H1 (cell line): ENCODE data around the gene FAR1. TPM values are rescaled to one million over a fixed set of nuclear protein-coding genes. Genes with fewer than 3 reads are reported as not detected.

Source experiments
- CTCF ChIA-PET: fragments of 300-600 bp; sonication (Branson Sonifier 250); formaldehyde crosslinking; loops from one replicate; lab custom pipeline; 2021; ENCODE audit not compliant: partially characterized antibody; lab: Charles Lee
- POLR2A ChIA-PET: fragments of 300-600 bp; sonication (Branson Sonifier 250); formaldehyde crosslinking; loops from one replicate; lab custom pipeline; 2021; ENCODE audit warnings: inconsistent platforms; ENCODE audit not compliant: partially characterized antibody; lab: Charles Lee
- DNase-seq, 2 experiments: peaks; one replicate each; pipeline versions ENCODE4 v3.0.0 to v3.0.0-alpha.2; 2010 to 2022; ENCODE audit warnings: low spot score in 2 of 2, low read depth in 1 of 2, mixed read lengths in 1 of 2
- FAIRE-seq: peaks from 2 replicates; lab custom pipeline; 2011; peaks lifted over from hg19 to GRCh38; lab: Jason Lieb, UNC
- H2AFZ ChIP-seq: 2 replicates; pipeline ENCODE4 v1.8.1; 2012; ENCODE audit warnings: low read length, inconsistent platforms
- H2AK5ac ChIP-seq: 2 replicates; pipeline ENCODE4 v1.6.1; 2013; ENCODE audit warnings: low read depth, low read length
- H2BK120ac ChIP-seq: replicated peaks from 2 replicates; pipeline ENCODE3; 2013; ENCODE audit warnings: low read depth, low read length, inconsistent platforms
- H2BK12ac ChIP-seq: 2 replicates; pipeline ENCODE4 v1.6.1; 2013; ENCODE audit warnings: low read depth, low read length
- H2BK15ac ChIP-seq: 2 replicates; pipeline ENCODE4 v1.6.1; 2013; ENCODE audit warnings: low read length
- H2BK20ac ChIP-seq: 2 replicates; pipeline ENCODE4 v1.6.1; 2013; ENCODE audit warnings: low read length
- H2BK5ac ChIP-seq: 2 replicates; pipeline ENCODE4 v1.6.1; 2013; ENCODE audit warnings: low read depth, low read length
- H3K14ac ChIP-seq: 2 replicates; pipeline ENCODE4 v1.6.1; 2013; ENCODE audit warnings: inconsistent platforms; ENCODE audit not compliant: insufficient read length
- H3K18ac ChIP-seq: 2 replicates; pipeline ENCODE4 v1.6.1; 2013; ENCODE audit warnings: low read length; ENCODE audit errors: extremely low read depth
- H3K23ac ChIP-seq: 2 replicates; pipeline ENCODE4 v1.6.1; 2013; ENCODE audit warnings: inconsistent platforms; ENCODE audit not compliant: insufficient read length
- H3K23me2 ChIP-seq: 2 replicates; pipeline ENCODE4 v1.6.1; 2013; ENCODE audit warnings: low read depth, low read length
- H3K27ac ChIP-seq: 2 replicates; pipeline ENCODE4 v1.6.1; 2011; ENCODE audit warnings: low read depth, low read length, inconsistent platforms
- H3K27me3 ChIP-seq, 4 experiments: replicated peaks in 1 of 4; 1 replicate in 1 of 4; 2 replicates in 3 of 4; pipeline versions ENCODE4 v1.6.1 to v1.8.1; 2011 to 2013; ENCODE audit warnings: low read length in 3 of 4, mild to moderate bottlenecking in 3 of 4, inconsistent platforms in 2 of 4, mixed read lengths in 2 of 4, moderate library complexity in 1 of 4; ENCODE audit not compliant: control insufficient read depth in 3 of 4, insufficient read depth in 3 of 4; ENCODE audit errors: extremely low read depth in 1 of 4
- H3K36me3 ChIP-seq, 4 experiments: 2 replicates each; pipeline versions ENCODE4 v1.6.1 to v1.8.1; 2011 to 2013; ENCODE audit warnings: mild to moderate bottlenecking in 4 of 4, low read length in 3 of 4, moderate library complexity in 2 of 4, control low read depth in 1 of 4, inconsistent platforms in 1 of 4; ENCODE audit not compliant: insufficient read depth in 4 of 4, control insufficient read depth in 2 of 4
- H3K4ac ChIP-seq: replicated peaks from 2 replicates; pipeline ENCODE3; 2013; ENCODE audit warnings: low read length, low read depth, mixed read lengths, inconsistent platforms; ENCODE audit not compliant: insufficient read length
- H3K4me1 ChIP-seq, 4 experiments: replicated peaks in 1 of 4; 1 replicate in 1 of 4; 2 replicates in 3 of 4; pipeline versions ENCODE4 v1.6.1 to v1.8.1; 2011 to 2013; ENCODE audit warnings: low read length in 3 of 4, inconsistent platforms in 2 of 4, mixed read lengths in 1 of 4; ENCODE audit not compliant: insufficient read depth in 4 of 4, control insufficient read depth in 3 of 4
- H3K4me2 ChIP-seq, 2 experiments: 2 replicates each; pipeline versions ENCODE4 v1.6.1 to v1.8.1; 2011 to 2013; ENCODE audit warnings: low read depth in 2 of 2, low read length in 2 of 2, control low read depth in 1 of 2, inconsistent platforms in 1 of 2, mild to moderate bottlenecking in 1 of 2; ENCODE audit not compliant: insufficient read depth in 1 of 2
- H3K4me3 ChIP-seq, 4 experiments: fragments of 200-600, 300-600 bp in 1 of 4; sonication (generic), shearing (Covaris generic), sonication (Bioruptor Twin) in 1 of 4; 2 replicates each; pipeline versions ENCODE4 v1.5.1 to v1.8.1; 2011 to 2016; ENCODE audit warnings: low read length in 4 of 4, low read depth in 3 of 4, control low read depth in 2 of 4, inconsistent platforms in 2 of 4, mild to moderate bottlenecking in 2 of 4, mixed read lengths in 1 of 4, moderate library complexity in 1 of 4; ENCODE audit not compliant: insufficient read depth in 2 of 4; ENCODE audit errors: extremely low read depth in 1 of 4
- H3K56ac ChIP-seq: replicated peaks from 2 replicates; pipeline ENCODE3; 2013; ENCODE audit warnings: low read depth, mild to moderate bottlenecking, mixed read lengths, low read length, inconsistent platforms; ENCODE audit not compliant: insufficient read length
- H3K79me1 ChIP-seq: 2 replicates; pipeline ENCODE4 v1.6.1; 2013; ENCODE audit warnings: low read depth, low read length, control low read depth
- H3K79me2 ChIP-seq, 2 experiments: 2 replicates each; pipeline versions ENCODE4 v1.6.1 to v1.8.1; 2012 to 2013; ENCODE audit warnings: low read length in 2 of 2, mild to moderate bottlenecking in 2 of 2, inconsistent platforms in 1 of 2; ENCODE audit not compliant: insufficient read depth in 2 of 2, control insufficient read depth in 1 of 2
- H3K9ac ChIP-seq, 4 experiments: replicated peaks in 1 of 4; 1 replicate in 1 of 4; 2 replicates in 3 of 4; pipeline versions ENCODE4 v1.6.1 to v1.8.1; 2011 to 2013; ENCODE audit warnings: low read depth in 3 of 4, low read length in 3 of 4, control low read depth in 2 of 4, mild to moderate bottlenecking in 2 of 4, moderate library complexity in 2 of 4, inconsistent platforms in 1 of 4; ENCODE audit errors: extremely low read depth in 1 of 4
- H3K9me3 ChIP-seq, 2 experiments: 2 replicates each; pipeline versions ENCODE4 v1.6.1 to v1.8.1; 2012 to 2013; ENCODE audit warnings: mild to moderate bottlenecking in 2 of 2, moderate library complexity in 2 of 2, control low read depth in 1 of 2, inconsistent platforms in 1 of 2, low read depth in 1 of 2, low read length in 1 of 2, mixed read lengths in 1 of 2; ENCODE audit not compliant: insufficient read depth in 2 of 2
- H4K20me1 ChIP-seq, 2 experiments: replicated peaks in 1 of 2; 2 replicates each; pipeline versions ENCODE3 to v1.8.1; 2011 to 2013; ENCODE audit warnings: inconsistent platforms in 2 of 2, low read length in 2 of 2, mild to moderate bottlenecking in 1 of 2; ENCODE audit not compliant: insufficient read depth in 2 of 2, control insufficient read depth in 1 of 2
- H4K5ac ChIP-seq: 2 replicates; pipeline ENCODE4 v1.6.1; 2013; ENCODE audit warnings: low read length, low read depth, mixed read lengths, inconsistent platforms; ENCODE audit not compliant: insufficient read length
- H4K8ac ChIP-seq: 2 replicates; pipeline ENCODE4 v1.8.0; 2013; ENCODE audit warnings: mild to moderate bottlenecking, moderate library complexity, low read length, inconsistent platforms; ENCODE audit not compliant: insufficient read depth; ENCODE audit errors: extremely low read depth
- H4K91ac ChIP-seq: replicated peaks from 2 replicates; pipeline ENCODE3; 2013; ENCODE audit warnings: low read length, mixed read lengths, inconsistent platforms; ENCODE audit not compliant: insufficient read length
- KDM1A ChIP-seq: fragments of 200-600, 300-600 bp; sonication (generic); IDR thresholded peaks from 2 replicates; pipeline ENCODE4 v1.7.1; 2016; ENCODE audit warnings: mild to moderate bottlenecking, low read length, borderline replicate concordance
- MAFK ChIP-seq: IDR thresholded peaks from 2 replicates; pipeline ENCODE4 v1.6.1; 2012; ENCODE audit warnings: low read depth, mild to moderate bottlenecking, improper control_type of control experiment, low read length
- POLR2A ChIP-seq, 2 experiments: IDR thresholded peaks; 1 replicate in 1 of 2; 2 replicates in 1 of 2; pipeline ENCODE4 v1.6.1; 2011; ENCODE audit warnings: low read depth in 2 of 2, low read length in 2 of 2, mild to moderate bottlenecking in 2 of 2; ENCODE audit errors: control extremely low read depth in 1 of 2
- TEAD4 ChIP-seq: IDR thresholded peaks from 2 replicates; pipeline ENCODE4 v1.6.1; 2012; ENCODE audit warnings: low read depth, low read length, inconsistent platforms, mixed read lengths
- ZNF274 ChIP-seq: IDR thresholded peaks from 2 replicates; pipeline ENCODE4 v1.7.0; 2012; ENCODE audit warnings: low read length, borderline replicate concordance; ENCODE audit errors: extremely low read depth
- whole genome bisulfite sequencing, 2 experiments: shearing (Covaris generic) in 1 of 2; methylation state at CpG; one replicate each; pipeline versions ENCODE4 v1.1.6 to v1.1.7; 2013 to 2015; ENCODE audit warnings: low lambda C conversion rate in 2 of 2, mixed read lengths in 2 of 2, inconsistent platforms in 1 of 2, low coverage in 1 of 2, missing lambda C conversion rate in 1 of 2; ENCODE audit not compliant: insufficient replicate concordance in 2 of 2, insufficient coverage in 1 of 2, insufficient read length in 1 of 2; ENCODE audit errors: extremely low coverage in 1 of 2, missing lambda C conversion rate in 1 of 2; 5-methylcytosine and 5-hydroxymethylcytosine counted together
- polyA plus RNA-seq, 7 experiments: library from polyadenylated mRNA; depleted of rRNA in 3 of 7; stranded (reverse) in 5 of 7; unstranded in 2 of 7; fragments of >200 nt in 5 of 7; fragments of 200-250 nt in 2 of 7; gene quantifications; 1 replicate in 5 of 7; 2 replicates in 1 of 7; 4 replicates in 1 of 7; pipeline versions ENCODE4 v1.2.1 to v1.2.3, GENCODE V29; 2011 to 2013; ENCODE audit warnings: missing spikeins in 2 of 7, mixed read lengths in 2 of 7
- total RNA-seq: library from RNA; stranded (reverse); fragmentation: NEBNext Ultra II Directional; extraction: Animal tissue kit (Norgen Biotek cat#: 25700); gene quantifications from 2 replicates; pipeline ENCODE4 v1.2.1, GENCODE V29; 2021

Gene FAR1
- total and polyA plus RNA-seq, 2 of the 8 experiments (the other 6 are each of a cell fraction or from before 2014, with no cell fraction given): 29.7 to 68.5 TPM

DNA sequence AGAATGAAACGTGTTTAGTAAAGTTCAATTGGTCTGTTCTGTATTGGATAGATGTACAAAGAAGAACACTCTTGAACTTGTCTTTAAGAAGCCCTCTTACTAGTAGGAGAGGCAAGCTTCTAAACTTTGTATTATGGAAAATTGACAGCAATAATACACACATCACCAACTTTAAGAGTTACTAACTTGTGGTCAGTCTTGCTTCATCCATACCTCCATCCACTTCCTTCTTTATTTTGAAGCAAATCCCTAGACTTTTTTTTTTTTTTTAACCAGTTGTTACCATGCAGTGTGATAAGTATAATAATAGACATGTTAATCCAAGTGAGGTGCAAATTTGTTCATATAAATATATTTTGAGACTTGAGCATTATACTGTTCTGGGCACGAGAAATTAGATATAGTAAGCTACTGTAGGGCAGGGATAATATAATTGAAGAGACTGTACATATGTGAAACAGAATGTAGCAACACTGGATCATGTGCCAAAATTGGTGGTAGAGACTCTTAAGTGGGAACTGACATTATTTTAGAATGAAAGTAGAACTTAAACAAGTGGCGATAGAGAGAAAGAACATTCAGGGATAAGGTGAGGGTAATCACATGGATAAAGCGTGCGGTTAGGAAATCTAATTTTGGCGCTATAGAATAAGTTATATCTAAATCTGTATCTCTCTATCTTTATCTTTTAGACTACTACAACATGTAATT is 6.5 kb downstream of the FAR1 start:
- H3K79me1 ChIP-seq: 0 out of 2 replicates have a peak, but pooled peaks cover 2% of the 10 kb centered on the region
- peaks cover 2 to 18% (median 3%) of the 10 kb centered on the region in 4 experiments; a peak in 5 of 7 replicates for H3K4me1 ChIP-seq
- H2BK20ac ChIP-seq: no peak overlapping the region
- no peak overlapping the region for H2BK15ac ChIP-seq
- H3K36me3 ChIP-seq: no peaks in the 10 kb centered on the region
- no peak overlapping the region for H3K18ac ChIP-seq
- no peak overlapping the region for H3K23ac ChIP-seq
- H4K91ac ChIP-seq: no peak overlapping the region
- no peaks in the 10 kb centered on the region for H3K27me3 ChIP-seq
- H3K79me2 ChIP-seq: peaks cover 10 to 99% of the 10 kb centered on the region in 2 experiments
- no peak overlapping the region for H3K4me3 ChIP-seq
- no peak overlapping the region for H3K14ac ChIP-seq
- WGBS, 2 experiments: 90% methylated on average over 6 of the region's 6 CpGs; no CpG with 5 or more reads in 1 of the 2 experiments
- H3K9ac ChIP-seq: peak overlapping the region in 1 of 4 experiments; percentile 8; a peak in 1 of 7 replicates
- FAIRE-seq (no peak), DNase-seq (no peak)
- H3K23me2 ChIP-seq: no peaks in the 10 kb centered on the region
- no peak overlapping the region for H4K8ac ChIP-seq
- H3K9me3 ChIP-seq: no peaks in the 10 kb centered on the region
- H2BK12ac ChIP-seq: no peak overlapping the region
- no peak overlapping the region for H3K56ac ChIP-seq
- H2AFZ ChIP-seq: no peak overlapping the region
- POLR2A ChIA-PET: interaction anchor here (1.3 kb wide), 1 partner anchor 8 kb away, joined by 6 read pairs; no protein-coding TSS in a partner anchor
- H3K4ac ChIP-seq: no peak overlapping the region
- no peak overlapping the region for H3K27ac ChIP-seq
- no peak overlapping the region for H4K5ac ChIP-seq
- TF ChIP-seq POLR2A (IDR thresholded peaks at IDR 0.05; ENCODE audit: control extremely low read depth in 1 of 2, low read depth in 2 of 2, low read length in 2 of 2) (no peak), ZNF274 (no peak), TEAD4 (no peak), MAFK (no peak), KDM1A (no peak)
- CTCF ChIA-PET: interaction anchor here (0.6 kb wide), 1 partner anchor 483 kb away, joined by 3 read pairs; no protein-coding TSS in a partner anchor
- no peak overlapping the region for H3K4me2 ChIP-seq
- no peak overlapping the region for H2BK120ac ChIP-seq
- no peak overlapping the region for H2BK5ac ChIP-seq
- H4K20me1 ChIP-seq: peaks cover 3 to 7% of the 10 kb centered on the region in 2 experiments
- H2AK5ac ChIP-seq: no peak overlapping the region
